Measurements from ENCODE around the gene ECHS1.
"Not testable (repeated sequence)": the region's sequence is repeated elsewhere in the genome, so short reads cannot be mapped to it uniquely, and the experiment has no call there.

Gene ECHS1

GRCh38 chr10:133397938-133398337, 24.8 kb upstream of the ECHS1 start:
- DNase-seq = no peak

GRCh38 chr10:133396035-133396624, 23.0 kb upstream of the ECHS1 start:
- DNase-seq = no peak

- DNase-seq = no peak
Observed at GRCh38 chr10:133394801-133395221, 21.7 kb upstream of the ECHS1 start.

GRCh38 chr10:133394064-133394663, 21.0 kb upstream of the ECHS1 start, which contains the start of gene MTG1:
Gene MTG1 (plus strand): TSS chr10:133394157. CDS start chr10:133394221, 64 bp downstream.
- peak; percentile 92 for DNase-seq

- no peak for DNase-seq
Observed at GRCh38 chr10:133393401-133394063, 20.4 kb upstream of the ECHS1 start.

- no peak for DNase-seq
Observed at GRCh38 chr10:133391761-133392518, 18.8 kb upstream of the ECHS1 start.

GRCh38 chr10:133391249-133391635, 18.1 kb upstream of the ECHS1 start:
- no peak for DNase-seq

GRCh38 chr10:133390597-133391248, 17.6 kb upstream of the ECHS1 start:
- DNase-seq = no peak

GRCh38 chr10:133388973-133389818, 16.0 kb upstream of the ECHS1 start:
- DNase-seq = no peak

- DNase-seq = no peak
Observed at GRCh38 chr10:133388236-133388972, 15.2 kb upstream of the ECHS1 start.

GRCh38 chr10:133386951-133387350, 13.8 kb upstream of the ECHS1 start:
- DNase-seq = not testable (repeated sequence)

GRCh38 chr10:133385214-133385613, 12.1 kb upstream of the ECHS1 start:
- DNase-seq = no peak

GRCh38 chr10:133384071-133384470, 10.9 kb upstream of the ECHS1 start:
- no peak for DNase-seq

- no peak for DNase-seq
Observed at GRCh38 chr10:133383551-133383950, 10.4 kb upstream of the ECHS1 start.

- no peak for DNase-seq
Observed at GRCh38 chr10:133381036-133381435, 7.9 kb upstream of the ECHS1 start.

- DNase-seq = no peak
Observed at GRCh38 chr10:133379801-133380666, 6.9 kb upstream of the ECHS1 start.

GRCh38 chr10:133379152-133379800, 6.1 kb upstream of the ECHS1 start, which contains the start of gene PAOX:
Gene PAOX (plus strand): TSS chr10:133379262. CDS start chr10:133379317, 55 bp downstream.
- no peak for DNase-seq

- DNase-seq = no peak
Observed at GRCh38 chr10:133378251-133379096, 5.3 kb upstream of the ECHS1 start.

GRCh38 chr10:133377818-133378250, 4.7 kb upstream of the ECHS1 start:
- no peak for DNase-seq
